NCI-H524 (cell line): ENCODE measurements around the gene C10orf71.
A peak's percentile ranks its signal among the peaks of the same experiment; 100 is the strongest.

Experiments used
- DNase-seq, 2 experiments: peaks; one replicate each; lab custom pipeline; 2025; lab: John Stamatoyannopoulos, UW

C10orf71 gene

GRCh38 chr10:49298983-49299815 is at the start of gene C10orf71:
Gene C10orf71 (plus strand): TSS chr10:49299170. CDS start chr10:49322546, 23,376 bp downstream.
- DNase-seq: peak in 1 of 2 experiments; percentile 33

GRCh38 chr10:49252313-49253034 is 46.5 kb upstream of the C10orf71 start:
- DNase-seq: no peak

- DNase-seq: no peak
These were observed 45.5 kb upstream of the C10orf71 start for GRCh38 chr10:49253340-49253906.

GRCh38 chr10:49254150-49254549 is 44.8 kb upstream of the C10orf71 start:
- no peak for DNase-seq

- no peak for DNase-seq
These were observed 44.2 kb upstream of the C10orf71 start for GRCh38 chr10:49254556-49255318.

GRCh38 chr10:49255883-49256282 is 43.1 kb upstream of the C10orf71 start:
- no peak for DNase-seq

- no peak for DNase-seq
These were observed 41.8 kb upstream of the C10orf71 start for GRCh38 chr10:49257154-49257553.

GRCh38 chr10:49257626-49258349 is 41.2 kb upstream of the C10orf71 start:
- no peak for DNase-seq

GRCh38 chr10:49258350-49258683 is 40.7 kb upstream of the C10orf71 start:
- DNase-seq: no peak

GRCh38 chr10:49260644-49261296 is 38.2 kb upstream of the C10orf71 start:
- no peak for DNase-seq

- no peak for DNase-seq
These were observed 35.4 kb upstream of the C10orf71 start for GRCh38 chr10:49263591-49263990.

- no peak for DNase-seq
These were observed 34.7 kb upstream of the C10orf71 start for GRCh38 chr10:49264177-49264677.

GRCh38 chr10:49265885-49266284 is 33.1 kb upstream of the C10orf71 start:
- DNase-seq: no peak

GRCh38 chr10:49268185-49268584 is 30.8 kb upstream of the C10orf71 start:
- DNase-seq: no peak

- DNase-seq: no peak
These were observed 29.4 kb upstream of the C10orf71 start for GRCh38 chr10:49269523-49269922.

GRCh38 chr10:49270565-49270964 is 28.4 kb upstream of the C10orf71 start:
- DNase-seq: no peak

GRCh38 chr10:49271346-49271745 is 27.6 kb upstream of the C10orf71 start:
- DNase-seq: no peak

GRCh38 chr10:49272251-49273081 is 26.5 kb upstream of the C10orf71 start:
- DNase-seq: no peak

- DNase-seq: no peak
These were observed 25.9 kb upstream of the C10orf71 start for GRCh38 chr10:49273082-49273465.

GRCh38 chr10:49273626-49274025 is 25.3 kb upstream of the C10orf71 start:
- no peak for DNase-seq
